Measurements from ENCODE around the gene HIRA. TPM values are rescaled to one million over a fixed set of nuclear protein-coding genes. Genes with fewer than 3 reads are reported as not detected.
"Not testable (repeated sequence)": the region's sequence is repeated elsewhere in the genome, so short reads cannot be mapped to it uniquely, and the experiment has no call there.

Gene HIRA
- total RNA-seq, 1 donor, result 17.7 TPM

DNA sequence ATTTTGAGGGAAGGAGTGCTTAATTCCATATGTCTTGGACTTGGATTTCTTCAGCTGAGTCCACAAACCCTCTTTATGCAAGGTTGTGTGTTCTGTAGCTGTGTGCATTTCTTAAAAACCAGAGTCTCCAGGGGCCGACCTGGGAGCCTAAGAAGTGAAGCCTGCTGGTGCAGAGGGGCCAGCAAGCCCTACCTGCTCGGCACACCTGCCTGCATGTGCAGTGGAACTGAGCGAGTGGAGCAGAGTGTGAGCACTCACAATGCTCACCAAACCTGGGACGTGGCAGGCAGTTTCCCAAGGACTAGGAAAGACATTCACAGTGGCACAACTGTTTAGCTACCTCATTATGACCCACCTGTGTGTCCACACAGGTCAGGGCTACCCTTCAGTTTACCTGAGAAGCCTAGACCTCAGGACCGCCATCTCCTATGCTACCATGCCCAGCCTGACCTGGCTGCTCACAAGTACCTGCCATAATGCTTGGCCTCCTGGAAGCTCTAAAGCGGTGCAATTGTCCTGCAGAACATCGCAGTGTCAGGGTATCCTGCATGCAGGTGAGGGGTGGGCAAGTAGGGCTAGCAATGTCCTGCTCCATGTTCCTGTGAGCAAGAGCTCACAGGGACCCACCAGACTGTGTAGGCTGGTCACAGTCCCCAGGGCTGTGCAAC is 12.1 kb upstream of the HIRA start:
- TF ChIP-seq, protein P1, sequence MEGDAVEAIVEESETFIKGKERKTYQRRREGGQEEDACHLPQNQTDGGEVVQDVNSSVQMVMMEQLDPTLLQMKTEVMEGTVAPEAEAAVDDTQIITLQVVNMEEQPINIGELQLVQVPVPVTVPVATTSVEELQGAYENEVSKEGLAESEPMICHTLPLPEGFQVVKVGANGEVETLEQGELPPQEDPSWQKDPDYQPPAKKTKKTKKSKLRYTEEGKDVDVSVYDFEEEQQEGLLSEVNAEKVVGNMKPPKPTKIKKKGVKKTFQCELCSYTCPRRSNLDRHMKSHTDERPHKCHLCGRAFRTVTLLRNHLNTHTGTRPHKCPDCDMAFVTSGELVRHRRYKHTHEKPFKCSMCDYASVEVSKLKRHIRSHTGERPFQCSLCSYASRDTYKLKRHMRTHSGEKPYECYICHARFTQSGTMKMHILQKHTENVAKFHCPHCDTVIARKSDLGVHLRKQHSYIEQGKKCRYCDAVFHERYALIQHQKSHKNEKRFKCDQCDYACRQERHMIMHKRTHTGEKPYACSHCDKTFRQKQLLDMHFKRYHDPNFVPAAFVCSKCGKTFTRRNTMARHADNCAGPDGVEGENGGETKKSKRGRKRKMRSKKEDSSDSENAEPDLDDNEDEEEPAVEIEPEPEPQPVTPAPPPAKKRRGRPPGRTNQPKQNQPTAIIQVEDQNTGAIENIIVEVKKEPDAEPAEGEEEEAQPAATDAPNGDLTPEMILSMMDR (IDR thresholded peaks at IDR 0.05; ENCODE audit: insufficient read depth, low read length), result no peak
- H3K4me3 ChIP-seq (ENCODE audit: low read depth, low read length), result no peak overlapping the region
- no peak for DNase-seq (ENCODE audit: low read depth)

DNA sequence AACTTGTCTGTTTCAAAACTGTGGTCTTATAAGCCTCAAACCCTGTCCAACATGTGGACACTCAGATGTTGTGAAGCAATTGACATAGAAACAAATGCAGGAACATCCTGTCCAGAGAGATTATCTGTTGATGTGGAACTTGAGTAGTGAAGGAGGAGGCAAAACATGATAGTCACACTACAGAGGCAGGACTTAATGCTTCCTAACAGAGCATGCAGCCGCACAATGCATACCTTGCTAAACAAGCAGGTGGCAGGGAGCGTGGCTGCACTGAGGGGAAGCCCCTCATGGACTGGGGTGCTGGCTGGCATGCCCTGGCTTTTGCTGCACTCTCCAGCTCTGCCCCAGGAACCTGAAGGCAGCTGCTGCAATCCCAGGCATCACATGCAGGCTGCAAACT is 10.6 kb upstream of the HIRA start:
- TF ChIP-seq, protein P1 (IDR thresholded peaks at IDR 0.05; ENCODE audit: insufficient read depth, low read length), result no peak
- H3K4me3 ChIP-seq (ENCODE audit: low read depth, low read length), result no peak overlapping the region
- no peak for DNase-seq (ENCODE audit: low read depth)

DNA sequence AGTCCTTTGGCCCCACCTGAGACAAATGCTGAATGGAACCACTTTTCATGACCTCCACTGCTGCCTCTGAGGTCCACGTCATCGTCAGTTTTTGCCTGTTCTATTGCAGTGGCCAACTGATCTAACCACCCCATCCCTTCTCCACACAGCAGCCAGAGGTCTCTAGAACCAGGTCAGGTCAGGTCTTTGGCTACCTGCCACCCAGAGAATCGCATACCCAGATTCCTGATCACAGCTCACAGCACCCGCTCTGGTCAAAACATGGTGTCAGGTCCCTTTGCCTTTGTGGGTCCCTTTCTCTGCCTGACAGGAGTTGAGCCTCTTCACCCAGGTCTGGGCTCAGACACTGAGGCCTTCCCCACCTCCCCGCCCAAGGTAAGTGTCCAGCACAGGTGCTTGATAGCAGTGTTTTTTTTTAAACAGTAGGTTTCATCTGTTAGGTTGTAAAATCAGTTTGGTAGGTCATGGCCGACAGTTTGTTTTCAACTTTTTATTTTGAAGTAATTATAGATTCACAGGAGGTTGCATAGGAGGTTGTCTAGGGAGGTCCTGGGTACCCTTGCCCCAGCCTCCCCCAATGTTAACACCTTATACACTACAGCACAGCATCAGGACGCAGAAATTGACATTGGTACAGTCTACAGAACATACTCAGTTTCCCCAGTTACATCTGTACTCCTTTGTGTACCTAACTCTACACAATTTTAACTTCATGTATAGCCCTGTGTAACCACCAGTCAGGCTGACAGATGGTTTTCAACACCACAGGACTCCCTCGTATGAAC is 9.1 kb upstream of the HIRA start:
- DNase-seq (ENCODE audit: low read depth), result no peak
- H3K4me3 ChIP-seq (ENCODE audit: low read depth, low read length), result no peak overlapping the region
- TF ChIP-seq, protein P1 (IDR thresholded peaks at IDR 0.05; ENCODE audit: insufficient read depth, low read length), result no peak

DNA sequence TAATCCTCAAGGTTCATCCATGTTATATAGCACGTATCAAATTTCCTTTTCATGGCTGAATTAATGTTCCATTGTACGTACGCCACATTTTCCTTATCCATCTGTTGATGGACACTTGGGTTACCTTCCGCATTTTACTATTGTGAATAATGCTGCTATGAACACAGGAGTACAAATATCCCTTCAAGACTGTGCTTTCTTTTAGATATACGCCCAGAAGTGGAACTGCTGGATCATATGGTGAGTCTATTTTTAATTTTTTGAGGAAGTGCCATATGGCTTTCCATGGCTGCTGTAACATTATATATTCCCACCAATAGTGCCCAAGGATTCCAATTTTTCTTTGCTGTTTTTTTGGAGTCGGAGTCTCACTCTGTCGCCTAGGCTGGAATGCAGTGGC is 6.8 kb upstream of the HIRA start:
- no peak overlapping the region for H3K4me3 ChIP-seq (ENCODE audit: low read depth, low read length)
- TF ChIP-seq, protein P1 (IDR thresholded peaks at IDR 0.05; ENCODE audit: insufficient read depth, low read length), result no peak

DNA sequence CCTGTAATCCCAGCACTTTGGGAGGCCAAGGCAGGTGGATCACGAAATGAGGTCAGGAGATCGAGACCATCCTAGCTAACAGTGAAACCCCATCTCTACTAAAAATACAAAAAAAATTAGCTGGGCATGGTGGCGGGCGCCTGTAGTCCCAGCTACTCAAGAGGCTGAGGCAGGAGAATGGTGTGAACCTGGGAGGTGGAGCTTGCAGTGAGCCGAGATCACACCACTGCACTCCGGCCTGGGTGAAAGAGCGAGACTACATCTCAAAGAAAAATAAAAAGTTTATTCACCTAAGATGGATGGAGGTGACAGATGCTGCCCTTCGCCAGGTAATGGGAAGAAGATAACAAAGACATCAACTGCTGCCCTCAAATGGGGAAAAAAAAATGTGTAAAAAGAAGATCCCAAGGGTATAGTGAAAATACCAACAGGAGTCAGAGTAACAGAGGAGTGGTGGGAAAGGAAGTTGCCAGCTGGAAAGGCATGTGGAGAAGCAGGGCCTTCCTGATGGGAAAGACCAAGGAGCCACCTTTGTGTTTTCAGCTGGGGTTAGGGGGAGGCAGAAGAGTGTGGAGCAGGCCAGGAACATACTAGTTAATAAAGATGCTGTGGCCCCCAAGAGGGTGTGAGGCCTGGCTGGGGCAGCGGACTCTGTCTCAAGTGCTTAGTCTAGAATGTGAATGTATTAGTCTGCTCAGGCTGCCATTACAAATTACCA is 5.1 kb upstream of the HIRA start:
- not testable (repeated sequence) for DNase-seq (ENCODE audit: low read depth); H3K4me3 ChIP-seq (ENCODE audit: low read depth, low read length)

More for the DNA sequence above, 6.8 kb upstream of the HIRA start:
- DNase-seq (ENCODE audit: low read depth), result no peak

DNA sequence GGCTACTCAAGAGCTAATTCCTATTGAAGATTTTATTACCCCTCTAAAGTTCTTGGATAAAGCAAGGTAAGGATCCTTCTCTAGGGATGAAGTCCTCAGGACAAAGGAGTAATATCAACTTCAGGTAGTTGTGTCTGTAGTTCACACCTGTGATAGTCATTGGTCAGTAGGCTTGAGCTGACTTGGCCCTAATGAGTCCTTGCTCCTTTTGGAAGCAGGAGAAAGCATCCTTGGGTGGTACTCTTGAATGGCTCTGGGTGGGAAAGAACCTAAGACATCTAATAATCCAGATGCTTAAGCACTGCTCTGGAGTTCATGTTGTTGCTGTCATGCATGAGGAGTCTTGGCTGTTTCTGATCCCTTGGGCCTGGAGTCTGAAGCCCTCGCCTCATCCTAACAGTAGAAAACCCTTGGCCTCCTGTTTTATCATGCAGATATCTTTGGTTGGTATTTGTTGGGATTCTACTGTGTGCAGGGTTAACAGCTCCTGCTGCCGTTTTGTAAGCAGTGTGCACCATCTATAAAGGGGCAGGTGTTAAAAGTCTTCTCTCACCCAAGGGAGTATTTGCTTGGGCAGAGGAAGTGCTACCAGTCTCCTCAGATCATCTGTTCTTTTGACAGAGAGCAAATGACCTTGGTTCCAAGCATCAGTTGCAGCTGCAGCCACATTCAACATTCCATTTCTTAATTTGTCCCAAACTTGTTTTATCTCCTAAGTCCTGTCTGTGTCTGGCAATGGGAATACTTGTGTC is 3.5 kb upstream of the HIRA start:
- TF ChIP-seq, protein P1 (IDR thresholded peaks at IDR 0.05; ENCODE audit: insufficient read depth, low read length), result no peak
- H3K4me3 ChIP-seq (ENCODE audit: low read depth, low read length), result no peak overlapping the region
- DNase-seq (ENCODE audit: low read depth), result no peak

Measured in fibroblast of the aortic adventitia (primary cell).